Hematopoietic multipotent progenitor cell treated with erythropoietin and hydrocortisone succinate and interleukin-3 and kit ligand, for 4 days (in vitro differentiated cells): ENCODE measurements around the gene BLOC1S1.

ENCODE experiments used
- DNase-seq: peaks from one replicate; pipeline ENCODE4 v3.0.0-alpha.2; 2015

BLOC1S1 gene

GRCh38 chr12:55715833-55716581 lies at the start of gene BLOC1S1:
TSS of gene BLOC1S1 (plus strand) at chr12:55716046. CDS start at chr12:55716052, 6 bp downstream.
- peak; percentile 96 for DNase-seq

- DNase-seq: no peak
Measured at GRCh38 chr12:55666508-55666907, 49.3 kb upstream of the BLOC1S1 start.

- no peak for DNase-seq
Measured at GRCh38 chr12:55670276-55670675, 45.6 kb upstream of the BLOC1S1 start.

GRCh38 chr12:55671746-55672145 lies 44.1 kb upstream of the BLOC1S1 start:
- DNase-seq: no peak

GRCh38 chr12:55673638-55674037 lies 42.2 kb upstream of the BLOC1S1 start:
- no peak for DNase-seq

- DNase-seq: no peak
Measured at GRCh38 chr12:55675666-55676065, 40.2 kb upstream of the BLOC1S1 start.

- DNase-seq: peak; percentile 14
Measured at GRCh38 chr12:55676707-55677106, 39.1 kb upstream of the BLOC1S1 start.

- no peak for DNase-seq
Measured at GRCh38 chr12:55679691-55680090, 36.2 kb upstream of the BLOC1S1 start.

- peak; percentile 70 for DNase-seq
Measured at GRCh38 chr12:55681142-55682077, 34.4 kb upstream of the BLOC1S1 start.

- DNase-seq: no peak
Measured at GRCh38 chr12:55682087-55682796, 33.6 kb upstream of the BLOC1S1 start.

GRCh38 chr12:55683676-55684075 lies 32.2 kb upstream of the BLOC1S1 start:
- DNase-seq: no peak

GRCh38 chr12:55684761-55685370 lies 31.0 kb upstream of the BLOC1S1 start:
- DNase-seq: no peak

- DNase-seq: no peak
Measured at GRCh38 chr12:55685671-55686070, 30.2 kb upstream of the BLOC1S1 start.

GRCh38 chr12:55686366-55687010 lies 29.4 kb upstream of the BLOC1S1 start:
- no peak for DNase-seq

- no peak for DNase-seq
Measured at GRCh38 chr12:55687746-55688145, 28.1 kb upstream of the BLOC1S1 start.

GRCh38 chr12:55688716-55689655 lies 26.9 kb upstream of the BLOC1S1 start:
- DNase-seq: no peak

GRCh38 chr12:55692631-55693322 lies 23.1 kb upstream of the BLOC1S1 start:
- no peak for DNase-seq

- no peak for DNase-seq
Measured at GRCh38 chr12:55693323-55694187, 22.3 kb upstream of the BLOC1S1 start.

- no peak for DNase-seq
Measured at GRCh38 chr12:55694188-55694515, 21.7 kb upstream of the BLOC1S1 start.

- DNase-seq: no peak
Measured at GRCh38 chr12:55694651-55695050, 21.2 kb upstream of the BLOC1S1 start.
